Measurements from ENCODE around the gene CABLES1. TPM values are rescaled to one million over a fixed set of nuclear protein-coding genes. Genes with fewer than 3 reads are reported as not detected.

The CABLES1 gene
- total and polyA plus RNA-seq, 2 of the 8 experiments (the other 6 are each of a cell fraction or from before 2014, with no cell fraction given), result 9.2 to 26.4 TPM

DNA sequence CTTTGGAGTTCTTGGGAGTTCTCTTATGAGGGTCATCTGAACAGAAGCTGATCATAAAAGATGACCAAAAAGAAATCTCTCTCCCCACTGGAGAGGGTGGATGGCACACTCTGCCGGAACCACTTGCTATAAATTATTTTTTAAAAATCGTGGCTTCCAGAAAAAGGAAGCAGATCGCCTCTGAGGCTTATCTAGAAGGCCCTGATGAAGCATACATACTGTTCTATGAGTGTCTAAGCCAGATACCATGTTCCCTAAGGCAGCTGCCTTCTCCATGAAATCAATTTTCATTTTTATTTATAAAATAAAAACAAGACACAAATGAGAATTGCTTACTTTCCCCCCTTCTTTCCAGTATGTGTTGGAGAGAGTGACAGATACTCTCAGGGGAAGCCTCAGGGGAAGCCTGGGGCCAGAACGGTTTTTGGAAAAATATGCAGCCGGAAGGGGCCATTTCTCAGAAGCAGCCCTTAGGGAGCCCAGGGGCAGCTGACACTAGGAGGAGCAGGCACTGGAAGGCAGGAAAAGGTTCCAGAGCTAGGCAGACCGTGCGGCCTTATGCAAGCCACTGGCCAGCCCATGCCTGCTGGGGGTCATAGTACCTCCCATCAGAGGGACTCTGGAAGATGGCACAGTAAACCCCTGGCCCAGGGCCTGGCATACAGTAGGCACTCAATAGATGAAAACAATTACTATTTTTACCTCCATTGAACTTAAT is 130.6 kb downstream of the CABLES1 start:
- no peaks in the 10 kb centered on the region; the same call in 1 of the 2 replicates for H3K23me2 ChIP-seq (ENCODE audit: low read depth, low read length)
- peak overlapping the region; percentile 66; the same call in 1 of the 2 replicates for H2BK20ac ChIP-seq (ENCODE audit: low read length)
- DNase-seq (ENCODE audit: low read depth in 1 of 2, low spot score in 2 of 2), result no peak
- no peaks in the 10 kb centered on the region for H3K79me2 ChIP-seq (ENCODE audit: control insufficient read depth in 1 of 2, insufficient read depth in 2 of 2, low read length in 2 of 2)
- H3K4me3 ChIP-seq (ENCODE audit: extremely low read depth in 1 of 4, insufficient read depth in 2 of 4, low read depth in 3 of 4, low read length in 4 of 4), result no peak overlapping the region
- no peaks in the 10 kb centered on the region for H3K27me3 ChIP-seq (replicated peaks in 1 of 4; ENCODE audit: control insufficient read depth in 3 of 4, extremely low read depth in 1 of 4, insufficient read depth in 3 of 4, low read length in 3 of 4)
- 82% methylated on average over 7 of the region's 7 CpGs; no CpG with 5 or more reads in 1 of the 2 experiments for WGBS, 2 experiments (ENCODE audit: extremely low coverage in 1 of 2, insufficient coverage in 1 of 2, insufficient read length in 1 of 2, insufficient replicate concordance in 2 of 2, low coverage in 1 of 2, low lambda C conversion rate in 2 of 2, missing lambda C conversion rate in 1 of 2)
- H3K9me3 ChIP-seq (ENCODE audit: insufficient read depth in 2 of 2, low read depth in 1 of 2, low read length in 1 of 2), result peaks cover 17 to 25% of the 10 kb centered on the region in 2 experiments
- H2AFZ ChIP-seq (ENCODE audit: low read length), result no peak overlapping the region
- H4K5ac ChIP-seq (ENCODE audit: insufficient read length, low read depth, low read length), result no peak overlapping the region
- H3K56ac ChIP-seq (replicated peaks; ENCODE audit: insufficient read length, low read depth, low read length), result no peak overlapping the region
- FAIRE-seq, result no peak
- no peak overlapping the region for H3K4me2 ChIP-seq (ENCODE audit: insufficient read depth in 1 of 2, low read depth in 2 of 2, low read length in 2 of 2)
- ChIA-PET CTCF (ENCODE audit: partially characterized antibody) (interaction anchor here (0.9 to 1.2 kb wide), 4 partner anchors 15 to 61 kb away, joined by 3 to 4 read pairs (median 3); no protein-coding TSS in a partner anchor), POLR2A (ENCODE audit: partially characterized antibody) (interaction anchor here (0.9 kb wide), 1 partner anchor 96 kb away, joined by 3 read pairs; no protein-coding TSS in a partner anchor)
- H3K79me1 ChIP-seq (ENCODE audit: low read depth, low read length), result no peaks in the 10 kb centered on the region
- no peak overlapping the region for H2BK5ac ChIP-seq (ENCODE audit: low read depth, low read length)
- H4K91ac ChIP-seq (replicated peaks; ENCODE audit: insufficient read length, low read length), result no peak overlapping the region
- peak overlapping the region; percentile 87; the same call in 1 of the 2 replicates for H2BK12ac ChIP-seq (ENCODE audit: low read depth, low read length)
- no peak overlapping the region for H3K23ac ChIP-seq (ENCODE audit: insufficient read length)
- no peak overlapping the region for H4K8ac ChIP-seq (ENCODE audit: extremely low read depth, insufficient read depth, low read length)
- H2BK120ac ChIP-seq (replicated peaks; ENCODE audit: low read depth, low read length), result no peak overlapping the region
- no peak overlapping the region for H3K4ac ChIP-seq (replicated peaks; ENCODE audit: insufficient read length, low read depth, low read length)
- H3K14ac ChIP-seq (ENCODE audit: insufficient read length), result no peak overlapping the region
- H3K36me3 ChIP-seq (ENCODE audit: control insufficient read depth in 2 of 4, insufficient read depth in 4 of 4, low read length in 3 of 4), result no peaks in the 10 kb centered on the region; a peak in 1 of 8 replicates
- no peak overlapping the region for H3K9ac ChIP-seq (replicated peaks in 1 of 4; ENCODE audit: extremely low read depth in 1 of 4, low read depth in 3 of 4, low read length in 3 of 4)
- H2AK5ac ChIP-seq (ENCODE audit: low read depth, low read length), result no peak overlapping the region
- no peaks in the 10 kb centered on the region for H4K20me1 ChIP-seq (replicated peaks in 1 of 2; ENCODE audit: control insufficient read depth in 1 of 2, insufficient read depth in 2 of 2, low read length in 2 of 2)
- H3K4me1 ChIP-seq (replicated peaks in 1 of 4; ENCODE audit: control insufficient read depth in 3 of 4, insufficient read depth in 4 of 4, low read length in 3 of 4), result peaks cover 1 to 7% (median 4%) of the 10 kb centered on the region in 4 experiments; a peak in 5 of 7 replicates
- 0 out of 2 replicates have a peak overlapping the region, but pooled peaks have one; percentile 16 for H3K18ac ChIP-seq (ENCODE audit: extremely low read depth, low read length)
- no peak overlapping the region for H2BK15ac ChIP-seq (ENCODE audit: low read length)
- no peak overlapping the region for H3K27ac ChIP-seq (ENCODE audit: low read depth, low read length)
- TF ChIP-seq TBP (IDR thresholded peaks at IDR 0.05; ENCODE audit: low read depth, low read length), result no peak
- no peak for TF ChIP-seq CBX5 (IDR thresholded peaks at IDR 0.05; ENCODE audit: low read depth, low read length)
- TF ChIP-seq, protein P1, sequence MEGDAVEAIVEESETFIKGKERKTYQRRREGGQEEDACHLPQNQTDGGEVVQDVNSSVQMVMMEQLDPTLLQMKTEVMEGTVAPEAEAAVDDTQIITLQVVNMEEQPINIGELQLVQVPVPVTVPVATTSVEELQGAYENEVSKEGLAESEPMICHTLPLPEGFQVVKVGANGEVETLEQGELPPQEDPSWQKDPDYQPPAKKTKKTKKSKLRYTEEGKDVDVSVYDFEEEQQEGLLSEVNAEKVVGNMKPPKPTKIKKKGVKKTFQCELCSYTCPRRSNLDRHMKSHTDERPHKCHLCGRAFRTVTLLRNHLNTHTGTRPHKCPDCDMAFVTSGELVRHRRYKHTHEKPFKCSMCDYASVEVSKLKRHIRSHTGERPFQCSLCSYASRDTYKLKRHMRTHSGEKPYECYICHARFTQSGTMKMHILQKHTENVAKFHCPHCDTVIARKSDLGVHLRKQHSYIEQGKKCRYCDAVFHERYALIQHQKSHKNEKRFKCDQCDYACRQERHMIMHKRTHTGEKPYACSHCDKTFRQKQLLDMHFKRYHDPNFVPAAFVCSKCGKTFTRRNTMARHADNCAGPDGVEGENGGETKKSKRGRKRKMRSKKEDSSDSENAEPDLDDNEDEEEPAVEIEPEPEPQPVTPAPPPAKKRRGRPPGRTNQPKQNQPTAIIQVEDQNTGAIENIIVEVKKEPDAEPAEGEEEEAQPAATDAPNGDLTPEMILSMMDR (IDR thresholded peaks at IDR 0.05; ENCODE audit: control extremely low read depth in 1 of 3, insufficient read depth in 1 of 3, low read depth in 1 of 3, low read length in 3 of 3), result no peak
- TF ChIP-seq ASH2L (IDR thresholded peaks at IDR 0.05; ENCODE audit: low read length), result no peak
- no peak for TF ChIP-seq SRF (IDR thresholded peaks at IDR 0.05; ENCODE audit: low read depth, low read length)
- TF ChIP-seq TCF12 (IDR thresholded peaks at IDR 0.05; ENCODE audit: low read depth, low read length), result no peak
- TF ChIP-seq, protein P2, sequence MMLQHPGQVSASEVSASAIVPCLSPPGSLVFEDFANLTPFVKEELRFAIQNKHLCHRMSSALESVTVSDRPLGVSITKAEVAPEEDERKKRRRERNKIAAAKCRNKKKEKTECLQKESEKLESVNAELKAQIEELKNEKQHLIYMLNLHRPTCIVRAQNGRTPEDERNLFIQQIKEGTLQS (IDR thresholded peaks at IDR 0.05; ENCODE audit: insufficient read depth, low read depth, low read length), result no peak
- no peak for TF ChIP-seq FOSL1 (IDR thresholded peaks at IDR 0.05; ENCODE audit: insufficient read depth, low read depth, low read length)
- TF ChIP-seq BACH1 (IDR thresholded peaks at IDR 0.05; ENCODE audit: low read length), result no peak
